ENCODE data around the gene P3H2.

The P3H2 gene

DNA sequence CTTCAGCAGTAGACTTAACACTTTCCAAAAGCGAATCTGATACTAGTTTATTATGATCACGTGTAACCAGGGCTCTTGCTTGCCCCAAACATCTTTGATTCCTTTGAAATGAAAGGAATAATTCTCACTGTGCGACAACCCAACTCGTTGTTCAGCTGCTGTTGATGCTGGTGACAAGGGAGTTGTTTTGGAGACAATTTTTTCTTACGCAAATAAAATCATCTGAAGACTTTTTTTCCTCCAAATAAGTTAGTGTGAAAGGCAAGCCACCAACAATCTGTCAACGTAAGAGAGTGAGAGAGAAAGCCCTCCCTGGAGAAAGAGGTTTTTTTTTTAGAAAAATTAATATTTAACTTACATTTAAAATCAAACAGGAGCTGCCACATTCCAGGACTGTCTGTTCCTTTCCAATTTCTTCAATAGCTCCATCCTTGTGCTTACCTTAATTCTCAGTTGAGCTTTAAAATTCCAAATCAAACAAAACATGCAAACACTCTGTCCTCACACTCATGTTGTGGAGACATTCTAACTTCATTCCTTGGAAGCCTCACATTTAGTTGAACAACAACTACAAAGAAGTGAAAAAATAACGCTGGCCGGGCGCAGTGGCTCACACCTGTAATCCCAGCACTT lies 4.9 kb upstream of the P3H2 start:
- TF ChIP-seq ZNF274 (IDR thresholded peaks at IDR 0.05; ENCODE audit: low read depth, low read length), result no peak
- TF ChIP-seq SUZ12 (IDR thresholded peaks at IDR 0.05; ENCODE audit: extremely low read depth, insufficient read depth, insufficient read length), result no peak
- no peak for TF ChIP-seq YY1 (IDR thresholded peaks at IDR 0.05; ENCODE audit: insufficient read depth, insufficient read length)
- no peak for DNase-seq (ENCODE audit: low read depth, low spot score)
- Histone ChIP-seq H3K4me1 (ENCODE audit: insufficient read depth, insufficient read length) (no peaks in the 10 kb centered on the region), H3K9ac (ENCODE audit: insufficient read length, low read depth) (no peak overlapping the region), H3K36me3 (ENCODE audit: insufficient read depth, insufficient read length, low read length) (no peaks in the 10 kb centered on the region), H3K9me3 (ENCODE audit: insufficient read depth, low read length) (no peaks in the 10 kb centered on the region), H3K4me3 (ENCODE audit: insufficient read length, low read depth) (no peak overlapping the region), H3K27me3 (ENCODE audit: insufficient read depth, insufficient read length) (no peaks in the 10 kb centered on the region)

DNA sequence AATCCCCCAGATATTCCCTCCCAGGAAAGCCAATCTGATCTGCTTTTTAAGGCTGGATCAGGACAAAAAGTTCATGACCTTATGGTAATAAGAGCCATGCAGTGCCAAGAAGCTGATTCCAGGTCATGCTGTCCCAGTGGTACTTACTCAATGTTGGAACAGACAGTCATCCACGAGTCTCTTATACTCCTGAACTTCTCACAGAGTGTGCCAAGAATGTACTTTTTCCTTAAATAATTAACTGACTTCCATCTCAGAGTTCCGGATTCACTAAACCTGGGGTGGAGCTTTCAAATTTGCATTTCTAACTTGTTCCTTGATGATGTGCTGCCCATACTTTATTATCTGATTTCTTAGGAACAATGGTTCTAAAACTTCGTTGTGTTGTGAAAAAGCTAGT lies 3.4 kb upstream of the P3H2 start:
- Histone ChIP-seq H3K4me3 (ENCODE audit: insufficient read length, low read depth) (no peak overlapping the region), H3K9ac (ENCODE audit: insufficient read length, low read depth) (no peak overlapping the region), H3K27me3 (ENCODE audit: insufficient read depth, insufficient read length) (peaks cover 11% of the 10 kb centered on the region), H3K36me3 (ENCODE audit: insufficient read depth, insufficient read length, low read length) (no peaks in the 10 kb centered on the region), H3K4me1 (ENCODE audit: insufficient read depth, insufficient read length) (no peaks in the 10 kb centered on the region), H3K9me3 (ENCODE audit: insufficient read depth, low read length) (no peaks in the 10 kb centered on the region)
- TF ChIP-seq YY1 (IDR thresholded peaks at IDR 0.05; ENCODE audit: insufficient read depth, insufficient read length) (no peak), SUZ12 (IDR thresholded peaks at IDR 0.05; ENCODE audit: extremely low read depth, insufficient read depth, insufficient read length) (no peak), ZNF274 (IDR thresholded peaks at IDR 0.05; ENCODE audit: low read depth, low read length) (no peak)
- no peak for DNase-seq (ENCODE audit: low read depth, low spot score)

DNA sequence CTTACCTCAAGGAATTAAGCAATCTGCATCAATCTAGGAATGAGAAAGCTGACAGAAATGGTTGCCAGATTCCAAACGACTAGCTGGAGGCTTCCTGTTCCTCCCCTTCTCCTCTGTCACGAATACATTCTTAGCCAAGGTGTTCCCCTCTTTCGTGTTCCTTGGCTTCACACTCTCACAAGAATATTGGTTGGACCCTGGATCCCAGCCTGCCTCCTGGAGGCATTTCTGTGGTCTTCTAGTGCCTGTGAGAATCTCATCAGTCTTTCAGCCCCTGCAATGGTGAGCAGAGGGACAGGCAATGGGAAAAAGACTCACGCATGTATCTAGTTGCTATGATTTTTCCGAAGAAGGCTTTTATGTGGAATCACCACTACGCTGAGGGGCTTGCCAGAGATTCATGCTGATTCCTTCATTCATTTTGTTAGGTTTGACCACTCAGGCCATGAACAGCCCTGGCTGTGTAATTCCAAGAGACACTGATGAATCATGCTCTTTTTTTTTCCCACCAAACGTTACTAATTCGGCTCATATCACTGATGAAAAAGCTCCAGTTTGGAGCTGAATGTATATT lies 1.6 kb upstream of the P3H2 start:
- H3K4me3 ChIP-seq (ENCODE audit: insufficient read length, low read depth), result no peak overlapping the region
- no peaks in the 10 kb centered on the region for H3K4me1 ChIP-seq (ENCODE audit: insufficient read depth, insufficient read length)
- H3K9ac ChIP-seq (ENCODE audit: insufficient read length, low read depth), result no peak overlapping the region
- TF ChIP-seq ZNF274 (IDR thresholded peaks at IDR 0.05; ENCODE audit: low read depth, low read length), result no peak
- TF ChIP-seq SUZ12 (IDR thresholded peaks at IDR 0.05; ENCODE audit: extremely low read depth, insufficient read depth, insufficient read length), result no peak
- no peak for TF ChIP-seq YY1 (IDR thresholded peaks at IDR 0.05; ENCODE audit: insufficient read depth, insufficient read length)
- no peaks in the 10 kb centered on the region for H3K9me3 ChIP-seq (ENCODE audit: insufficient read depth, low read length)
- DNase-seq (ENCODE audit: low read depth, low spot score), result no peak
- H3K27me3 ChIP-seq (ENCODE audit: insufficient read depth, insufficient read length), result peaks cover 11% of the 10 kb centered on the region
- no peaks in the 10 kb centered on the region for H3K36me3 ChIP-seq (ENCODE audit: insufficient read depth, insufficient read length, low read length)

DNA sequence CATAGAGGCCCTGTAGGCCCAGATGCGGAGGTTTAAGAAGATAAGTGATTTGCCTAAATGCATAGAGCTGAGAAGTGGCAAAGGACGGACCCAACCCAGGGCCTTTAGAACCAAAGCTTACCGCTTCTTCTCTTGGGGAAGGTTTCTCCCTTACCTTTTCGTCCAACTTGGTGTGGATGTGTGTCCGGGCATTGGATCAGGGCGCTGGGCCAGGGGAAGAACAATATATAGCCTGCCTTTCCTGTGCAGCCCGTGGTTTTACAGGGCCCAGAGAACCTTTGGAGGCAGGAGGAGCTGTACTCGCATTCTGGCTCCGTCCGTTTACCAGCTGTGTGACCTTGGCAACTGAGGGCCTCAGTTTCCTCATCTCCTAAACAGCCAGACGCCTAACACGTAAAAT lies 686 bp upstream of the P3H2 start:
- Histone ChIP-seq H3K4me1 (ENCODE audit: insufficient read depth, insufficient read length) (no peaks in the 10 kb centered on the region), H3K9me3 (ENCODE audit: insufficient read depth, low read length) (no peaks in the 10 kb centered on the region), H3K36me3 (ENCODE audit: insufficient read depth, insufficient read length, low read length) (peaks cover 1% of the 10 kb centered on the region), H3K9ac (ENCODE audit: insufficient read length, low read depth) (peak overlapping the region; percentile 32), H3K4me3 (ENCODE audit: insufficient read length, low read depth) (no peak overlapping the region), H3K27me3 (ENCODE audit: insufficient read depth, insufficient read length) (peaks cover 11% of the 10 kb centered on the region)
- no peak for TF ChIP-seq ZNF274 (IDR thresholded peaks at IDR 0.05; ENCODE audit: low read depth, low read length)
- TF ChIP-seq YY1 (IDR thresholded peaks at IDR 0.05; ENCODE audit: insufficient read depth, insufficient read length), result no peak
- no peak for TF ChIP-seq SUZ12 (IDR thresholded peaks at IDR 0.05; ENCODE audit: extremely low read depth, insufficient read depth, insufficient read length)
- no peak for DNase-seq (ENCODE audit: low read depth, low spot score)

DNA sequence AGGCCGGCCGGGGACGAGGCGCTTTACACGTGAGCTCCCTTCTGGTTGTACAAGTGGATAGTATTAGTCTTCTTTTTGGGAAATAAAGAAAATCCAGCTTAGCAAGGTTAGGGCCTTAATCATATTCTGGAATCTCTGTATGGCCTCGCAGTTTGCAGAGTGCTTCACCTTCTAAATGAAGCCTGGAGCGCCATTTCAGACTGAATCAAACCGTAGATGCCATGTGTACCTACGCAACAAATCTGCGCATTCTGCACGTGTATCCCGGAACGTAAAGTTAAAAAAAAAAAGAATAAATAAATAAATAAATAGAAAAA lies 322 bp upstream of the P3H2 start:
- Histone ChIP-seq H3K27me3 (ENCODE audit: insufficient read depth, insufficient read length) (peaks cover 11% of the 10 kb centered on the region), H3K36me3 (ENCODE audit: insufficient read depth, insufficient read length, low read length) (peaks cover 3% of the 10 kb centered on the region), H3K4me1 (ENCODE audit: insufficient read depth, insufficient read length) (no peaks in the 10 kb centered on the region), H3K9me3 (ENCODE audit: insufficient read depth, low read length) (no peaks in the 10 kb centered on the region), H3K4me3 (ENCODE audit: insufficient read length, low read depth) (peak overlapping the region; percentile 71), H3K9ac (ENCODE audit: insufficient read length, low read depth) (peak overlapping the region; percentile 87)
- TF ChIP-seq YY1 (IDR thresholded peaks at IDR 0.05; ENCODE audit: insufficient read depth, insufficient read length) (no peak), SUZ12 (IDR thresholded peaks at IDR 0.05; ENCODE audit: extremely low read depth, insufficient read depth, insufficient read length) (no peak), ZNF274 (IDR thresholded peaks at IDR 0.05; ENCODE audit: low read depth, low read length) (no peak)
- DNase-seq (ENCODE audit: low read depth, low spot score), result no peak

DNA sequence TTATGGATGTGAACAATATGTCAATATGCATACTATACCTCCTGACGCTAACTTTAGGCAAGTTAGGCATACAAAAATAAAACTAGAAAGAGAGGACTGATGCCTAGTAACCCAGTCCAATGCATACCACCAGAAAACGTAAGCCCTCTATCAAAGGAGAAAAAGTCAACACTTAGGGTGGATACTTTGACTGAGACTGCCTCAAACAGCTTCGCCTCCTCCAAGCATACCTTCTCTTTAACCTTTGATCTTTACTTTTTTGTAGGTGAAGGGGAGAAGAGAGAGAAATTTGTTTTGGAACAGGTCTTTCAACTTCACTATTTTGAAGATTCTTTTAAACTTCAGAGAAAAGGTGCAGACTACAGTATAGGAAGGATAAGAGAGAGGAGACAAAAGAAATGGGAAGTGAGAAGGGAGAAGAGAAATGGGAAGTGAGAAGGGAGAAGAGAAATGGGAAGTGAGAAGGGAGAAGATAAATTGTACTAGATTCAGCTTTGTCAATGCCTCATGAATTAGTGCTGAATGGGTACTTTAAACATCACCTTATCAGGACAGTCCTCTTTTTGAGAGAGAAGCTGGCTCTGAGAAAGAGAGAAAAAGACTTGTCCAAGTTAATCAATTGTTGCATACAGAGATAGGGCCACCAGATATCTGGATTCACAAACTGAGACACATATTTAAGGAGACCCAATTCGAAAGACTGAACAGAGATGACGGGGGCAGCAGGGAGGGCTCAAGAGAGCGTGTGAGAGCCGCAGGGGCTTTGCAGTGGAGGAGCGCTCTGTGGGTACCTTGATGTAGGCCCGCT lies 1.0 kb downstream of the P3H2 start:
- TF ChIP-seq SUZ12 (IDR thresholded peaks at IDR 0.05; ENCODE audit: extremely low read depth, insufficient read depth, insufficient read length), result no peak
- no peak for TF ChIP-seq ZNF274 (IDR thresholded peaks at IDR 0.05; ENCODE audit: low read depth, low read length)
- TF ChIP-seq YY1 (IDR thresholded peaks at IDR 0.05; ENCODE audit: insufficient read depth, insufficient read length), result no peak
- Histone ChIP-seq H3K9ac (ENCODE audit: insufficient read length, low read depth) (peak overlapping the region; percentile 87), H3K27me3 (ENCODE audit: insufficient read depth, insufficient read length) (peaks cover 11% of the 10 kb centered on the region)

DNA sequence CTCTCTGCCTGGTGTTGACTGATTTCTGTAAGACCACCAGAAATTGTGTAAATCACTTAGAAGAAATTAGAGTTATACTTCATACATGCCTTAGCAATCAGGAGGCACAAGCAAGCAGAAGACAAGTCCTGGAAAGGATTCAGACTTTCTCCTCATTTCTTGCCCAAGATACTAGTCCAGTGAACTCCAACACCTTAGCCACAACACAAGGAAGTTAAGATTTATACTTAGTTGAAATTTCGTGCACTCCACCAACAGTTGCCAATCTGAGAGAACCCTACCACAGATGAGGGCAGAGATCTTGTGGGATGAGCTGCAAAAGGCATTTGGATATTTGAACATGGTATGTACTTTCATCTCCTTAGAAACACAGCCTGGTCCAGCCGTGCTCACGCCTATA lies 2.3 kb downstream of the P3H2 start:
- Histone ChIP-seq H3K9me3 (ENCODE audit: insufficient read depth, low read length) (no peaks in the 10 kb centered on the region), H3K9ac (ENCODE audit: insufficient read length, low read depth) (no peak overlapping the region), H3K4me3 (ENCODE audit: insufficient read length, low read depth) (no peak overlapping the region), H3K36me3 (ENCODE audit: insufficient read depth, insufficient read length, low read length) (peaks cover 3% of the 10 kb centered on the region), H3K4me1 (ENCODE audit: insufficient read depth, insufficient read length) (no peaks in the 10 kb centered on the region), H3K27me3 (ENCODE audit: insufficient read depth, insufficient read length) (peaks cover 11% of the 10 kb centered on the region)
- TF ChIP-seq SUZ12 (IDR thresholded peaks at IDR 0.05; ENCODE audit: extremely low read depth, insufficient read depth, insufficient read length), result no peak
- DNase-seq (ENCODE audit: low read depth, low spot score), result no peak

More for the DNA sequence above, 1.0 kb downstream of the P3H2 start:
- no peak for DNase-seq (ENCODE audit: low read depth, low spot score)
- peak overlapping the region; percentile 71 for H3K4me3 ChIP-seq (ENCODE audit: insufficient read length, low read depth)
- H3K36me3 ChIP-seq (ENCODE audit: insufficient read depth, insufficient read length, low read length), result peaks cover 3% of the 10 kb centered on the region
- H3K9me3 ChIP-seq (ENCODE audit: insufficient read depth, low read length), result no peaks in the 10 kb centered on the region
- H3K4me1 ChIP-seq (ENCODE audit: insufficient read depth, insufficient read length), result no peaks in the 10 kb centered on the region
